Activated T-cell treated with anti-CD3 and anti-CD28 coated beads, Interleukin-2, amount 50 U/mL, for 24 hours (primary cell): ENCODE measurements around the gene CDH1.
"Not testable (repeated sequence)": the region's sequence is repeated elsewhere in the genome, so short reads cannot be mapped to it uniquely, and the experiment has no call there.

Experiments
- DNase-seq: peaks from one replicate; pipeline ENCODE4 v3.0.0-alpha.2; 2020
- H3K27ac Mint-ChIP-seq: 2 replicates; pipeline ENCODE4 v1.8.0; 2020; ENCODE audit warnings: mild to moderate bottlenecking, mixed read lengths
- H3K27me3 Mint-ChIP-seq: 2 replicates; pipeline ENCODE4 v1.8.0; 2020; ENCODE audit warnings: mixed read lengths
- H3K36me3 Mint-ChIP-seq: 2 replicates; pipeline ENCODE4 v1.8.0; 2020; ENCODE audit warnings: low read depth, mixed read lengths
- H3K4me1 Mint-ChIP-seq: 2 replicates; pipeline ENCODE4 v1.8.0; 2020; ENCODE audit warnings: low read depth, mixed read lengths
- H3K4me3 Mint-ChIP-seq: 2 replicates; pipeline ENCODE4 v1.8.0; 2020; ENCODE audit warnings: mild to moderate bottlenecking, moderate library complexity, mixed read lengths
- H3K9me3 Mint-ChIP-seq: 2 replicates; pipeline ENCODE4 v1.8.0; 2020; ENCODE audit warnings: mixed read lengths

Gene CDH1

DNA sequence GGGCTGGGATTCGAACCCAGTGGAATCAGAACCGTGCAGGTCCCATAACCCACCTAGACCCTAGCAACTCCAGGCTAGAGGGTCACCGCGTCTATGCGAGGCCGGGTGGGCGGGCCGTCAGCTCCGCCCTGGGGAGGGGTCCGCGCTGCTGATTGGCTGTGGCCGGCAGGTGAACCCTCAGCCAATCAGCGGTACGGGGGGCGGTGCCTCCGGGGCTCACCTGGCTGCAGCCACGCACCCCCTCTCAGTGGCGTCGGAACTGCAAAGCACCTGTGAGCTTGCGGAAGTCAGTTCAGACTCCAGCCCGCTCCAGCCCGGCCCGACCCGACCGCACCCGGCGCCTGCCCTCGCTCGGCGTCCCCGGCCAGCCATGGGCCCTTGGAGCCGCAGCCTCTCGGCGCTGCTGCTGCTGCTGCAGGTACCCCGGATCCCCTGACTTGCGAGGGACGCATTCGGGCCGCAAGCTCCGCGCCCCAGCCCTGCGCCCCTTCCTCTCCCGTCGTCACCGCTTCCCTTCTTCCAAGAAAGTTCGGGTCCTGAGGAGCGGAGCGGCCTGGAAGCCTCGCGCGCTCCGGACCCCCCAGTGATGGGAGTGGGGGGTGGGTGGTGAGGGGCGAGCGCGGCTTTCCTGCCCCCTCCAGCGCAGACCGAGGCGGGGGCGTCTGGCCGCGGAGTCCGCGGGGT is at the start of gene CDH1:
TSS of gene CDH1 (plus strand) at position 247 of the 684 bp plus-strand sequence. CDS start at position 371, 124 bp downstream.
- peak; percentile 49 for DNase-seq
- Mint-ChIP-seq H3K36me3 (no peaks in the 10 kb centered on the region), H3K27me3 (peaks cover 66% of the 10 kb centered on the region), H3K27ac (no peak within 1 kb of the TSS), H3K4me3 (peak within 1 kb of the TSS; percentile 53), H3K4me1 (peaks cover 11% of the 10 kb centered on the region), H3K9me3 (no peaks in the 10 kb centered on the region)

DNA sequence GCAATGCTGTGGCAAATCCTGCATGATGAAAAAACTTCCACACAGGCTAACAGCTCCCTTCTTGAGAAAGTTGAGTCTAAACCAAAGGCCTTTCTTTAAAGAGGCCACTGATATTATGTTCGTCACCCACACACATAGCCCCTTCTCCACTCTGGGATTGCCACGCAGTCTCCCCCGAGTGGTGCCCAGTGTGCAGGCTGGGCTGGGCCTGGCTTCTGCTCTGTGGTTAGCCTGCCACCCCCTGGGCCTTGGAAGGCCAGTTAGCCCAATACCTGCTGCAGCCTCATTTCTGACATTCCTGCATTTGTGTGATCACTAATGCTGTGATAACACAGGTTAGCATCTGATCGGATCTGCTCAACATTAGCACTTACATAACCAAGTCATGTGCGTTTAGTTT is 47.2 kb upstream of the CDH1 start:
- Mint-ChIP-seq H3K27me3 (no peaks in the 10 kb centered on the region), H3K4me1 (no peaks in the 10 kb centered on the region), H3K4me3 (no peak overlapping the region), H3K36me3 (no peaks in the 10 kb centered on the region), H3K9me3 (no peaks in the 10 kb centered on the region), H3K27ac (no peak overlapping the region)
- DNase-seq, result no peak

DNA sequence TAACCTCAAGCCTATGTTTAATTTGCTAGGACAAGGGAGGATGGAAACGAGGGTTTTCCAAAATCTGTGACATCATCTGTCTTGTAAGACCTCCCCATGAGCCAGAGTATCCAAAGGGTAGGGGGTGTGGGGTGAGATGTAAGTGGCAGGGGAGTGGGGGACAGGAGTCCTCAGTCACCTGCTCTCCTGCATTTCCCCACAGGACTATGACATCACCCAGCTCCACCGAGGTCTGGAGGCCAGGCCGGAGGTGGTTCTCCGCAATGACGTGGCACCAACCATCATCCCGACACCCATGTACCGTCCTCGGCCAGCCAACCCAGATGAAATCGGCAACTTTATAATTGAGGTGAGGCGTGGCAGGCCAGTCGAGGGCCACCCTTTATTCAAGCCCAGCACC is 41.5 kb upstream of the CDH1 start:
- Mint-ChIP-seq H3K4me1 (no peaks in the 10 kb centered on the region), H3K4me3 (no peak overlapping the region), H3K36me3 (no peaks in the 10 kb centered on the region), H3K9me3 (no peaks in the 10 kb centered on the region), H3K27me3 (no peaks in the 10 kb centered on the region), H3K27ac (no peak overlapping the region)
- DNase-seq, result no peak

DNA sequence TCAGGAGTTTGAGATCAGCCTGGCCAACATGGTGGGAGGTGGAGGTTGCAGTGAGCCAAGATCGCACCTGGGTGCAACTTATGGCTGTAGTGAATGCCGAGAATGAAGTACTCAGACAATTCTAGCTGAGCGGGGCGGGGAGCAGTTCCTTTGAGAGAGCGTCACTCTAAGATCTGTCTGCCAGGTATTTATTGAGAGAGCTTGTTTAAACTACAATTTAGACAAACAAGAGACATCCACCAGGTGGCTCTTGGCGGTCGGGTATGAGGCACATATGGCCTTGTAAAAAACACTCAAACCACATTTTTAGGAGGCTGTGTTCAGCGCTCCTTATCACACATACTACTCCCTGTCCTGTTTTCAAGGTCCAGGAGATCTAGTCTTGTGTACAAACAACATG is 40.6 kb upstream of the CDH1 start:
- Mint-ChIP-seq H3K4me3 (no peak overlapping the region), H3K27ac (no peak overlapping the region), H3K36me3 (no peaks in the 10 kb centered on the region), H3K4me1 (no peaks in the 10 kb centered on the region), H3K9me3 (no peaks in the 10 kb centered on the region), H3K27me3 (no peaks in the 10 kb centered on the region)
- DNase-seq, result no peak

DNA sequence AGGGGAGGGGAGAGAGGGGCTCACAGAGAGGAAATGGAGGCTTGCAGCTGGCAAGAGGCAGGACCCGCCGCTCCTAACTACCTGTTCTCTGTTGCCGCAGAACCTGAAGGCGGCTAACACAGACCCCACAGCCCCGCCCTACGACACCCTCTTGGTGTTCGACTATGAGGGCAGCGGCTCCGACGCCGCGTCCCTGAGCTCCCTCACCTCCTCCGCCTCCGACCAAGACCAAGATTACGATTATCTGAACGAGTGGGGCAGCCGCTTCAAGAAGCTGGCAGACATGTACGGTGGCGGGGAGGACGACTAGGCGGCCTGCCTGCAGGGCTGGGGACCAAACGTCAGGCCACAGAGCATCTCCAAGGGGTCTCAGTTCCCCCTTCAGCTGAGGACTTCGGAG is 39.0 kb upstream of the CDH1 start:
- no peak overlapping the region for H3K27ac Mint-ChIP-seq
- no peaks in the 10 kb centered on the region for H3K9me3 Mint-ChIP-seq
- no peak overlapping the region for H3K4me3 Mint-ChIP-seq
- DNase-seq, result no peak
- no peaks in the 10 kb centered on the region for H3K36me3 Mint-ChIP-seq
- H3K4me1 Mint-ChIP-seq, result no peaks in the 10 kb centered on the region
- H3K27me3 Mint-ChIP-seq, result no peaks in the 10 kb centered on the region

DNA sequence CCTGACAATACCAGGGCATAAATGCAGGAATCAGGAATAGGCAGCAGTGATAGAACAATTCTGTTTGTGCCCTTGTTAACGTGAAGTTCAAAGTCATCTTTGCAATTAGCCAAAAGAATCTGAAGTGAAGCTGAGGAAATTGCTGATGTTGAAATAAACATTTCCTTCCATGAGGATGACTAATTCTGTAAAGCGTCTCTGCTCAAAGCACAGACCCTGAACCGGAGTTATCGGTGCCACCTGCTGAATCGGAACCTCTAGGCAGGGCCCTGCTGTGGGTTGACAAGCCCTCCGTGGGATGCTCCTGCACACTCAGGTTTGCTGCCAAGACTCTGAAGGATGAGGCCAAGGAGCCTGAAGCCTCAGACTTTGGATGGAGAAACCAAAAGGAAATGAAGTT is 37.0 kb upstream of the CDH1 start:
- Mint-ChIP-seq H3K9me3 (no peaks in the 10 kb centered on the region), H3K27me3 (peaks cover 3% of the 10 kb centered on the region), H3K27ac (no peak overlapping the region), H3K36me3 (no peaks in the 10 kb centered on the region), H3K4me1 (peaks cover 5% of the 10 kb centered on the region), H3K4me3 (no peak overlapping the region)
- no peak for DNase-seq

DNA sequence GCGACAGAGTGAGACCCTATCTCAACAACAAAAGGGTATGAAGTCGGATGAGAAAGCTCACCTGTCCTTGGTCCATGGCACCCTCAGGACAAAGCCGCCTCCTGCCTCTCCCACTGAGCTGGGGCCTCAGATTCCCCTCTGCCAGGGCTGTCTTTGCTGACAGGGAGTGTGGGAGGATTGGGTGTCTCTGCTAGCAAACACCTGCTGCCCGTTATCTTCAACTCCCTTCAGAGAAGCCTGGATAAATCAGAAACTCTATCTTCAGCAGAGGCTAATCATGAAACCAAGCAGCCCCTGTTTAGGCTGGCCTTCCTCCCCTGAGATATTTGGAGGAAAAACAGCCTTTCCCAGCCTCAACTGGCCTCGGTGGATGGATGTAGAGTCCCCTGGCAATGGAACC is 36.3 kb upstream of the CDH1 start:
- peaks cover 3% of the 10 kb centered on the region for H3K27me3 Mint-ChIP-seq
- DNase-seq, result no peak
- H3K27ac Mint-ChIP-seq, result no peak overlapping the region
- H3K4me1 Mint-ChIP-seq, result peaks cover 5% of the 10 kb centered on the region
- H3K36me3 Mint-ChIP-seq, result no peaks in the 10 kb centered on the region
- no peak overlapping the region for H3K4me3 Mint-ChIP-seq
- no peaks in the 10 kb centered on the region for H3K9me3 Mint-ChIP-seq

DNA sequence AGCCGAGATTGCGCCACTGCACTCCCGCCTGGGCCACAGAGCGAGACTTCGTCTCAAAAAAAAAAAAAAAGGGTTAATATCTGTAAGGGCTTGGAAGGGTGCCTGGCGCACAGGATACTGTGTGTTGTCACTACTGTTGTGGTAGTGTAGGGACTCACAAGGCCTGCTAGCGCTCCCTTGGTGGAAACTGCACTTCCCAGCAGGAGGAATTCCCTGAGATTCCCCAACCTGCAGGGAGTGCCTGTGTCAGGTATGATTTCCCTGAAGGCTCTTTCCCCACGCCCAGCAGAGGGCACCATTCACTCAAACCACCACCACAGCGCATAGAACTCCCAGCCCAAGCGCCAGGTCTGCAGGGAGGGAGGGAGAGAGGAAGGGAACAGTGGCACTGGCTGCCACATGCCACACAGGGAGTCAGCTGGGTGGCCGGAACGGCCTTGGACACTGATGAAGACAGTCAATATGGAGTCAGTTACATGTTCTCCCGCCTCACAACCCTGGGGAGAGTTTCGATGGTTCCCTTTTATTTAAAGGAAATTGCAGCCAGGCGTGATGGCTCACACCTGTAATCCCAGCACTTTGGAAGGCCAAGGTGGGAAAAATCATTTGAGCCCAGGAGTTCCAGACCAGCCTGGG is 32.7 kb upstream of the CDH1 start:
- H3K27ac Mint-ChIP-seq, result no peak overlapping the region

DNA sequence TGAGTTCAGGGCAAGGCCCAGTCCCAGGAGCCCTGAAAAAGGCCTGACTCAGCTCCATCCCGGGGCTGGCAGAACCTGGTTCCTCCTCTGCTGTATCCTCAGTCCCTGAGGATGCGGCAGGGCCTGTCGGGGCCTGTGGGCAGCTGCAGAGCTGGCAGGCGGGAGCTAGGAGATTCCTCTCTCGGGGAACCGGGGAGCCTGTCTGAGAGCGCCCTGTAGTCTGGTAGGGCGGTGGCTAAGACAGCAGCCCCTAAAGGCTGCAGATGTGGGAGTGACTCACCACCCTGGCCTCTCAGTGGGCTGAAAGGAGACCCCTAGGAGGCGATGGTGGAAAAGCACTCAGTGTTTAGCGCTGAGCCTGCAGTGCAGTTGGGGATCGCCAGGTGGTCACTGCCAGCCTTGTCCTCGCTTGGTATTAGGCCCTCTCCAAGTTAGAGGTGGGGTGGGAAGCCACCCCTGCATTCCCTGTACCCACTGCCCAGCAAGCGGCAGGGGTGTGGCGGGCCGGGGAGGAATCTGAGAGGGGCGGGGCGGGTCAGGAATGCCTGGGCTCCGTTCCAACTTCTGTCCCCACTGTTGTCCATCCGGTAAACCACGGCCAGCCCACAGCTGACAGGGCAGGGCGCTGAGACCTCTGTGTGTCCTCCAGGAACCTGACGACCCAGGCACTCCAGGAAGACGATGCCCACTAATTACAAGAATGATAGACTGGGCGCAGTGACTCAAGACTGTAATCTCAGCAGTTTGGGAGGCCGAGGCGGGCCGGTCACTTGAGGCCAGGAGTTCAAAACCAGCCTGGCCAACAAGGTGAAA is 29.5 kb upstream of the CDH1 start:
- no peak for DNase-seq
- Mint-ChIP-seq H3K4me1 (peaks cover 13% of the 10 kb centered on the region), H3K36me3 (no peaks in the 10 kb centered on the region), H3K27ac (no peak overlapping the region), H3K4me3 (no peak overlapping the region), H3K27me3 (peaks cover 19% of the 10 kb centered on the region), H3K9me3 (no peaks in the 10 kb centered on the region)

More for the DNA sequence above, 32.7 kb upstream of the CDH1 start:
- H3K4me3 Mint-ChIP-seq, result no peak overlapping the region
- DNase-seq, result peak; percentile 81
- H3K4me1 Mint-ChIP-seq, result peaks cover 5% of the 10 kb centered on the region
- no peaks in the 10 kb centered on the region for H3K36me3 Mint-ChIP-seq
- H3K9me3 Mint-ChIP-seq, result no peaks in the 10 kb centered on the region
- peaks cover 3% of the 10 kb centered on the region for H3K27me3 Mint-ChIP-seq

DNA sequence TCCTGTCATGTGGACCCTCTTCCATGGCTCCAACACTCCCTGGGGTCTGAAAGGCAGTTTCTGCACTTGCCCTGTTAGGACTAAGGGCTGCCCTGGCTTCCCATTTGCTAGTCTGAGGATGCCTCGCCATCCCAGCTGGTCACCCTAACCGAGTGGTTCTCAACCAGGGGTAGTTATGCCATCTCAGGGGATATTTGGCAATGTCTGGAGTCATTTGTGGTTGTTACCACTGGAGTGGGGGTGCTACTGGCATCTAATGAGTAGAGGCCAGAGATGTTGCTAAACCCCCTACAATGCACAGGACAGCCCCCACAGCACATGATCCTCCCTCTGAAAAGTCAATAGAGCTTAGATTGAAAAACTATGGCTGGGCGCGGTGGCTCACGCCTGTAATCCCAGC is 26.9 kb upstream of the CDH1 start:
- no peaks in the 10 kb centered on the region for H3K36me3 Mint-ChIP-seq
- no peak overlapping the region for H3K4me3 Mint-ChIP-seq
- H3K27ac Mint-ChIP-seq, result no peak overlapping the region
- H3K9me3 Mint-ChIP-seq, result no peaks in the 10 kb centered on the region
- no peak for DNase-seq
- peaks cover 8% of the 10 kb centered on the region for H3K4me1 Mint-ChIP-seq
- peaks cover 24% of the 10 kb centered on the region for H3K27me3 Mint-ChIP-seq

DNA sequence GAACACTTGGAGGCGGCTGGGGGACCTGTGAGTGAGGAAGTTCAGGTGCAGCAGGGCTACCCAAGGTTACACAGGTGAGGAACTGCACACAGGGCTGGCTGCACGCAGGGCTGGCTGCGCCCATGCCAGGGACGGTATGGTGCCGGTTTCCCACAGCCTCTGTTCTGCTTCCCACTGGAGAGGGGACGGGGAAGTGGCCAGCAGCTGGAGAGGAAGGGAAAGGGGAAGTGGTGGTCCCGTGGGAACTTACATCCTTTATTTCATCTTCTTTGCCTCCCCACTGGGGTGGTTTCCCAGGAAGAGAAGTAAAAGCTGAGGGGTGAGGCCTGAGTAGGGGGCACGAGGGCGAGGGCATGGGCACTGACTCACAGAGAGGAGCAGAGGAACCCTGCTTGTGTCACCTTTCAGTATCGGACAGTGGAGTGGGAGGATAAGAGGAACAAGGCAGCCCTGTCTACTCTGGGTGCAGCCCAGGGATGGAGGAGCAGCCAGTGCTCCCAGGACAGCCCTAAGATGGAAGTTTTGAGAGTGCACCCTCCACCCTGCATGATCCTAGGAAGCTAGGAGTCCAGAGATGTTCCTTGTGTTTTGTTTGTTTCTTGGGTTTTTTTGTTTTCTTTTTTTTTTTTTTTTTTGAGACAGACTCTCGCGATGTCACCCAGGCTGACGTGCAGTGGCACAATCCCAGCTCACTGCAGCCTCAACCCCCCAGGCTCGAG is 25.5 kb upstream of the CDH1 start:
- Mint-ChIP-seq H3K27me3 (peaks cover 24% of the 10 kb centered on the region), H3K9me3 (no peaks in the 10 kb centered on the region), H3K4me1 (peaks cover 8% of the 10 kb centered on the region), H3K27ac (peak overlapping the region; percentile 47), H3K4me3 (peak overlapping the region; percentile 8), H3K36me3 (no peaks in the 10 kb centered on the region)
- DNase-seq, result no peak

DNA sequence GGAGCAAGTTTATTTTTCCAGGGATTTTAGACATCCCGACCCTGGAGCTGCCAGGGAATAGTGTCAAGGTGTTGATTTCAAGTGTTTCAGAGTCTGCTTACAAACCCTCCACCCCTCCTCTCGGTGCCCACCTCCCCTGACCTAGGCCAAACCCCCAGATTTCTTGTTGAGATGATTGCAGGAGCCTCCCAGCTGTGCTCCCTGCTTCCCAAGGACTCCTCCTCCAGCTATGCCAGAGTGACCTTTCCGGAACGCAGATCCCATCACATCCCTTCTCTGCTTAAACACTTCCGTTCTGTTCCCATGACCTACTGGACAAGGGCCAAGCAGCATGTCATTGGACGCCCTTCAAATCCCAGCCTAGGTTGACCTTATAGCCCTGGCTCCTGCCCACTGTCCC is 23.7 kb upstream of the CDH1 start:
- no peak overlapping the region for H3K4me3 Mint-ChIP-seq
- H3K9me3 Mint-ChIP-seq, result no peaks in the 10 kb centered on the region
- H3K4me1 Mint-ChIP-seq, result peaks cover 8% of the 10 kb centered on the region
- no peak overlapping the region for H3K27ac Mint-ChIP-seq
- peaks cover 24% of the 10 kb centered on the region for H3K27me3 Mint-ChIP-seq
- H3K36me3 Mint-ChIP-seq, result no peaks in the 10 kb centered on the region
- DNase-seq, result no peak

DNA sequence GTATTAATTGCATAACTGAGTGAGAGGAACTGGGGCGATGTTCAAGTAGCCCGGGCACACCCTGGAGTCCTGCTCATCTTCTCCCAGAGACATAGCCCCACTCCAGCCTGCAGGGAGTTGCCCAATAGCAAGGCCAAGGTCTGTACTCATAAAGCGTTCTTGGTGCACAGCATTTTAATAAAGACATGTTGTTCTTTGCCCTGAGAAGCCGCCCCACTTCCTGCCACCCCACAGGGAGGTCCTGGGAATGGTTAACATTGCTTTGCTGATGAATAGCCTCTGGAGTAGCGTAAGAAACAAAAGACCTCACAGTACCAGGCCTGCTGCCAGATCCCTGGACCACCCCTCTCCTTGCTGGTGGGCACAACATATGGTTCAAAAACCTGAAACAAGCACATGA is 21.6 kb upstream of the CDH1 start:
- no peak overlapping the region for H3K4me3 Mint-ChIP-seq
- peaks cover 19% of the 10 kb centered on the region for H3K4me1 Mint-ChIP-seq
- H3K36me3 Mint-ChIP-seq, result no peaks in the 10 kb centered on the region
- no peak for DNase-seq
- H3K9me3 Mint-ChIP-seq, result peaks cover 2% of the 10 kb centered on the region
- no peak overlapping the region for H3K27ac Mint-ChIP-seq
- H3K27me3 Mint-ChIP-seq, result peaks cover 16% of the 10 kb centered on the region

DNA sequence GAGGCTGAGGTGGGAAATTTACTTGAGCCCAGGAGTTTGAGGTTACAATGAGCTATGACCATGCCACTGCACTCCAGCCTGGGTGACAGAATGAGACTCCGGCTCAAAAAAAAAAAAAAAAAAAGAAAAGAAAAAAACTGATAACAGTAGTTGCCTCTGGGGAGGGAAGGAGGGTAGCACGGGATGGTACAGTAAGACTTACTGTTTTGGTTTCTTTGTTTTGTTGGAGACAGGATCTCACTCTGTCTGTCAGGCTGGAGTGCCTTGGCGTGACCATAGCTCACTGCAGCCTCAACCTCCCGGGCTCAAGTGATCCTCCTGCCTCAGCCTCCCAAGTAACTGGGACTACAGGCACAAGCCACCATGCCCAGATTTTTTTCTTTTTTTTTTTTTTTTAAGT is 20.6 kb upstream of the CDH1 start:
- H3K36me3 Mint-ChIP-seq, H3K9me3 Mint-ChIP-seq, DNase-seq, H3K27ac Mint-ChIP-seq, H3K4me3 Mint-ChIP-seq: not testable (repeated sequence)
- Mint-ChIP-seq H3K4me1 (peaks cover 18% of the 10 kb centered on the region), H3K27me3 (peaks cover 10% of the 10 kb centered on the region)
